HG02840 (cell line): ENCODE measurements around the gene KLHL40.

Source experiments
- ATAC-seq: cut with Tn5 transposase; IDR thresholded peaks from one replicate; pipeline ENCODE4 v1.9.1; 2021; ENCODE audit warnings: mild to moderate bottlenecking, moderate library complexity, moderate number of reproducible peaks; ENCODE audit not compliant: unreplicated experiment, low FRiP score

The KLHL40 gene

DNA sequence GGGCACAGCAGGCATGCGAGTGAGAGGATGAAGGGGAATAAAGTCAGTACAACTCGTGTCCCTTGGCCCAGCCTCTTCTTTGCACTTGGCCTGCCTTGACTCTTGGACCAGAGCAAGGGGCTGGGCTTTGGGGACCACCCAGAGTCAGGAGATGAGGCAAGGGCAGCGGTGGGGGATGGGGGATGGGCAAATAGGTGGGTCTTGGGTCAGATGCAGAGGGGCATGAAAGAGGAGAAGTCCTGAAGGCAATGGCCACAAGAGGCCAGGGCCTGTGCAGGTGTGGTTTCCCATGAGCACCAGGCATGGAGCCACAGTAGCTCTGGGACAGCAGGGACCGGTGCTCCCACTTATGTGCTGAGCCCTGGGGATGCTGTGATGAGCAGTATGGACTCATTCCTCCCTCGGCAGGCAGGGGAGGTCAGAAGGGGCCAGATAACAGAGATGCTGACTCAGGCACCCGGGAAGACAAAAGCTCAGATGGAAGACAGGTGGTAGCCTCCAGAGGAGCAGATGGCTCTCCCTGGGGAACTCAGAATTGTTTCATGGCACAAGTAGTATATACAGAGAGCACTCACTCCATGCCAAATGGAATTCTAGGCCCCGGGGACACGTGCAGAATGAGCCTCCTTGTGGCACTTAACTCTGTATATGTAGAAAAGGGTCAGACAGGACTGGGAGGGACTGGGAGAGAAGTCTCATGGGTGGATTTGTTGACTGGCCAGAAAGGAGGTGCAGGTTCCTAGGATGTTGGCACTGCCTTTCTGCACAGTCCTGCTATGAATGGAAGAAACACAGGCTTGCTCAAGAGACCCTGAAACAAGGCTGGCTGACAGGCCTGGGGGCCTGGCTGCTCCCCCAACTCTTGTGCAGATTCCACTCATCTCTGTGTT lies 17.6 kb upstream of the KLHL40 start:
- ATAC-seq = no peak

DNA sequence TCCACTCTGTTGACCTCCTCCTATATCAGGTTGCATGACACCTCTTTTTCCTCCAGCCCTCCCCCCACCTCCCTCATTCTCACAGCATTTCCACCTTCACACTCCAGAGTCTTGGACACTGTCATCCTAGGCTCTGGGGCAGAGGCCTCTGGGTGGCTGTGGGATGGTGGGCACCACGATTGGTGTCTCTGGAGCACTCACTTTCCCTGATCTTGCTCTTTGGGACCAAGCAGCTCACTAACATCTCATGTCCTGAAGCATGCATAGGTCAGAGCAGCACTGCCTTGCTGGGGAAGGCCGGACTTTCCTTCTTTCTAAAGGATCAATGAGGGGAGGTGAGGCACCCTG lies 16.9 kb upstream of the KLHL40 start:
- no peak for ATAC-seq

DNA sequence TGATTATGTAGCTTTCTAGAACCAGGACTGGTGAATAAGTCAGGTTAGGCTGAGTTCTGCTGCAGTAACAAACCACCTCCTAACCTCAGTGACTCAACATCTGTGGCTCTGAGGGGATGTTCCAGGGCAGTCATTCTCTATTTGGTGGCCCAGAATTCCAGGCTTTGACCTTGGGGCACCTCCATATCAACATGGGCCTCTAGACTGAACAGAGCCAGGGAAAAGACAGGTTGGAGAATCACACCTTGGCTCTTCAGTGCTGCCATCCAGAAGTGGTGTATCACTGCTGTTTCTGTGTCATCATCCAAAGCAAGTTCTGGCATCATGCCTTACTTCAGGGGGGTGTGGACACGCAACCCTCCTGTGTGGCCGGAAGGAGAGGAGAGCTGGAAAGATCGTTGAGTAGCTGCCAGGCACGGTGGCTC lies 16.5 kb upstream of the KLHL40 start:
- ATAC-seq = no peak

DNA sequence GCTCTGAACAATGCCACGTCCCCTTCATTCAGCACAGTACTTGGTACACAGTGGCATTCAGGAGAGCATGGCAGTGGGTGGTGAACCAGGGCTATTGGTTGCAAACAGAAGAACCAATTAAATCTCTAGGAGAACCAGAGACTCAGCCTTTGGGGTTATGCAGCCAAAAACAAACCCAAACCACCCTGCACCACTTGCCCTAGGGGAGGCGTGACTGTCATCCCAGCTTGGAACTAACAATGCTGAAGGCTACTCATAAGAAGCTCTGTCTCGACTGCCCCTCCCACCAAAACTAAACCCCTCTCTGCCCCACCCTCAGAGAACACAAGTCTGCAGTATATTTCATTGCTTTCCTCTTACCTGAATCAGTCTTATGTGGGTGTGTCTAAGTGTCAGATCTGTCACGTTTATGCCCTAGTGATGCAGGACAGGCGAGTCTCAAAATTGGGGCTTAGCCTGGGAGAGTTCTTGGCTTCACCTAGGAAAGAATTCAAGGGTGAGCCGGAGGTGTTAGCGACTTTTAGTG lies 15.2 kb upstream of the KLHL40 start:
- no peak for ATAC-seq

DNA sequence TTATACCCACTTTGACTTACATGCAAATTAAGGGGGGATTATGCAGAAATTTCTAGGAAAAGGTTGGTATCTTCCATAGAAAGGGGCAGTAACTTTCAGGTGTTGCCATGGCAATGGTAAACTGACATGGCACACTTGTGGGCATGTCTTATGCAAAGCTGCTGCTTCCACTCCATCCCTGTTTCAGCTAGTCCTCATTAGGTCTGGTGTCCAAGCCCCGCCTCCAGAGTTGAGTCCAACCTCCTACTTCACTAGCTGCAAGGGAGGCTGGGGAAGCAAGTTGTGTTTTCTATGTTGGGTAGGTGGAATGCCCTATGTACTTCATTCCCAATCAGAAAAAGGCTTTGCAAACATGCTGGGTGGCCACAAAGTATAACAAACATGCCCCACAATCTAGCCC lies 14.7 kb upstream of the KLHL40 start:
- no peak for ATAC-seq

DNA sequence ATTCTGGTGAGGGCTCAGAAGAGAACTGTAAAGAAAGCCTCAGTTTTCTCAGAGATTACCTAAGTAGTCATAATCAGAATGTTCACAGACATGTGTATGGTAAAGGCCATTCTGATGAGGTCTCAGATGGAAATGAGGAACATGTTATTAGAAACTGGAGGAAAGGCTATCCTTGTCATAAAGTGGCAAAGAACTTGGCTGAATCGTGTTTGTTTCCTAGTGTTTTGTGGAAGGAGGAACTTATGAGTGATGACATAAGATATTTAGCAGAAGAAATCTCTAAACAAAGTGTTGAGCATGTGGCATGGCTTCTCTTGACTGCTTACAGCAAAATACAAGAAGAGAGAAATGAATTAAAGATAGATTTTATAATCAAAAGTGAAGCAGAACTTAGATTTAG lies 12.8 kb upstream of the KLHL40 start:
- no peak for ATAC-seq

DNA sequence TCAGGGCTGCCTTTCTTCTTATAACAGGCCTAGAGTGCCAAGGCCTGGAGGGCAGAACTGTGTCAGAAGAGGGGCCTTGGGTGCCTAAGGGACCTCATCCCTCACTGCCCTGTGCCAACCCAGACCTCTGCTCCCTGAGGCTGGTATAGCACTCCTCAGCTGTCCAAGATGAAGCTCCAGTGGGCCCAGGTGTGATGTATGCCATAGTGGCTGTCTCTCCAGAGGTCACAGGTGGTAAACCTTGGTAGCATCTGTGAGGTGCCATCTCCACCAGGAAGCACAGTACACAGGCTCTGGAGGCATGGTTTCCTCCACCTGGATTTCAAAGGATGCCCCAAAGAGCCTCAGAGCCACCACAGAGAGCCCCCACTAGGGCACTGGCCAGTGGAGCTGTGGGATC lies 12.3 kb upstream of the KLHL40 start:
- no peak for ATAC-seq

DNA sequence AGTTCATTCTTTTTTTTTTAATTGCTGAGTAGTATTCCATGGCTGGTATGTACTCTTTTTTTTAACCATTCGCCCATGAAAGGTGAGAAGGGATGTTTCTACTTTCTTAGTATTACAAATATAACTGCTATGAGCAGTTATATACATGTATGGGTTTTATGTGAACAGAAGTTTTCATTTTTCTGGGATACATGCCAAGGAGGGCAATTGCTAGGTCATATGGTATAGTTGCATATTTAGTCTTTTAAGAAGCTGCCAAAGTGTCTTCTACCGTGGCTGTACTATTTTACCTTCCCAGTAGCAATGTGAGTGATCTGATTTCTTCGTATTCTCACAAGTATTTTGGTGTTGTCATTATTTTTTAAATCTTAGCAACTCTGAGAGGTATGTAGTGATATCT lies 11.2 kb upstream of the KLHL40 start:
- ATAC-seq = no peak

DNA sequence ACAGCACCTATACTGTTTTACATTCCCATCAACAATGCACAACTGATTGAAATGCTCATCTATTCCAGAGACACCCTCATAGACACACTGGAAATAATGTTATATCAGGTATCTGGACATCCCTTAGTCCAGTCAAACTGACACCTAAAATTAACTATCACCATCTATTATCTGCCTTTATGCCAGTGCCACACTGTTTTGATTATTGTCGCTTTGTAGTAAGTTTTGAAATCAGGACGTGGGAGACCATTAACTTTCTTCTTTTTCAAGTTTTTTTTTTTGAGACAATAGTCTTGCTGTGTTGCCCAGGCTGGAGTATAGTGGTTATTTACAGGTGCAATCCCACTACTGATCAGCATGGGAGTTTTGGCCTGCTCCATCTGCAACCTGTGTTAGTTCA lies 9.4 kb upstream of the KLHL40 start:
- ATAC-seq = no peak

DNA sequence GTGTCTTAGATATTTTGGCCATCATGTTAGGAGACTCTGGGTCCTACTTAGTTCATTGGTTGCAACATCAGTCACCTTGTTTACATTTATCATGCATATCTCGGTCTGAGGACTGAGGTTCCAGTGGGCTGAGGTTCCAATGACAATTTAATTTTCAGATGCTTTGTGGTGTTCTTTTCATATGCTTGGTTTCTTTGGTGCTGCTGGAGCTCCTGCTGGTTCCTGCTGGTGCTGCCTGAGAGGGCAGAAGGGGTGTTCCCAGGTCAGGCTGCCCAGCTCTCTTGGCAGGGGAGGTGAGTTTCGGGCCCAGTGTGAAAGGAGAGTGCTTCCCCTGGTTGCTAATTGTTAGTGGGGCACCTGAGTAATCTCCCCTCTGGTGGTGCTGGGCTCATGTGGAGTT lies 6.9 kb upstream of the KLHL40 start:
- no peak for ATAC-seq

DNA sequence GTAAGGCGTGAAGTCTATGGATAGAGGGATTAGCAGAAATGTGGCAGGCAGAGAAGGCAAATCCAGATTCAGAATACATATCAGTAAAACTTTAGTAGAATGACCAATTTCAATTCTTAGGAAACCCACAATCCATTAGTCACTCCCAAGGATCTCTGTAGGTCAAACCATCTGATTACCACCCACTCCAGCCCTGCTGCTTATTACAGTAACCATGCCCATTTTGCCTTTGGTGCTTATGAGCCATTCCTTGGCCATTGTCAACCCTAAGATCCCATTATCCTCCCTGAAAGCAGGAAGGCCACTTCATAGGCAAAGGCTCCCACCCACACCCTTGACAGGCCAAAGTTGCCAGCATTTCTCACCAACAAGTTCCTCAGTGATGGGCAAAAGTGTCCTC lies 5.1 kb upstream of the KLHL40 start:
- no peak for ATAC-seq

DNA sequence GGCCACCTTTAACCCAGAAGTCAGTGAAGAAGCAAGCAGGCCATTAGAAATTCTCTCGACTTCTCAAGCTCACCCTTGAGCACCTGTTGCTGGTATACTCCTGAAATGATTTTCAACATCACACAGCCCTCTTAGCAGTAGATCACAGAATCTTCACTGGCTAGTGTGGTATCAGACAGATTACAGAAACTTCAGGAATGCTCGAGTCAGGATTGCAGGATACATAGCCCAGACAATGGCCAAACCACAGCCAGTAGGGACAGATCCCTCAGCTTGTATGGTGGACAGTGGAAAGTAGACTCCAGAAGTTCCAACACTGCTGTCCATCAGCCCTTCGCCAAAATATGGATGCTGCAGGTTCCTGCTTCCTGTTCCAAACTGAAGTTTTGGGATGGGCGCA lies 4.5 kb upstream of the KLHL40 start:
- no peak for ATAC-seq

DNA sequence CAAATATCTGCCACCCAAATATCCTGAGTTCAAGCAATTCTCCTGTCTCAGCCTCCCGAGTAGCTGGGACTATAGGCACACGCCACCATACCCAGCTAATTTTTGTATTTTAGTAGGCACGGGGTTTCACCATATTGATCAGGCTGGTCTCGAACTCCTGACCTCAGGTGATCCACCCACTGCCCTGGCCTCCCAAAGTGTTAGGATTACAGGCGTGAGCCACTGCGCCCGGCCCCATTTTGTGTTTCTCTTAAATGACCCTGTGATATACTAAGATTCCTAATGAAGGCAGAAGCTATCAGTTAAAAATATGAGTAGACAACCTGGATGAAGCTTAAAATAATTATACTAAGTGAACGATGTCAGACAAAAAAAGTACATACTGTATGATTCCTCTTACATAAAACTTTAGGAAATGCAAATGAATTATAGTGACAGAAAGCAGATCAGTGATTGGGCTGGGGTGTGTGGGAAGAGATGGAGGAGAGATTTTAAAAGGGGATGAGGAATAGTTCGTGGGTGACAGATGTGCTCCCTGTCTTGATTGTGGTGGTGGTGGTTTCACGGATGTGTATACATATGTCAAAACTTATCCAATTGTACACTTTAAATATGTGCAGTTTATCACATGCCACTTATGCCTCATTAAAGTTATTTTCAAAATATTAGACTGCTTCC lies 3.8 kb upstream of the KLHL40 start:
- no peak for ATAC-seq

DNA sequence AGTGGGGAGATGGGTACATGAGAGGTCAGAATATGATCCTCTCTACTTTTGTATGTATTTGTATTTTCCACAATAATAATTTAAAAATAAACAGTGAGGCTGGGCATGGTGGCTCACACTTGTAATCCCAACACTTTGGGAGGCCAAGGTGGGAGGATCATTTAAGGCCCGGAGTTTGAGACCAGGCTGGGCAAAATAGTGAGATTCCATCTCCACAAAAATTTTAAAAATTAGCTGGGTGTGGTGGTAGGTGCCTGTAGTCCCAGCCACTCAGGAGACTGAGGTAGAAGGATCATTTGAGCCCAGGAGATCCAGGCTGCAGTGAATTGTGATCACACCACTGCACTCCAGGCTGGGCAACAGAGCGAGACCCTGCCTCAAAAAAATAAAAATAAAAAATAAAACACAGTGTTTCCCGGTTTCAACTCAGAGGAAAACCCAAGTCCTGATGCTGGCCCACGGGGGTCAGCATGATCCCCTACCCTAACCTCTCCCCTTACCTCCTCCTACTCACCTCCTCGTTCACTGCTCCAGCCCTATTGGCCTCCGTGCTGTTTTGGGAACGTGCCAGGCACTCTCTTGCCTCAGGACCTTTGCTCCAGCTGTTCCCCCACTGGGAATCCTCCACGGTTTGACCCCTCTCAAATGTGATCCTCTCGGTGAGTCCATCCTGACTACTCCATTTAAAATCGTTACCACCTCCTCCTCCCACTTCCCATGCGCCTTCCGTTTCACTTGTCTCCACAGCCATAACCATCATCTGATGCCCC lies 2.9 kb upstream of the KLHL40 start:
- ATAC-seq = no peak

DNA sequence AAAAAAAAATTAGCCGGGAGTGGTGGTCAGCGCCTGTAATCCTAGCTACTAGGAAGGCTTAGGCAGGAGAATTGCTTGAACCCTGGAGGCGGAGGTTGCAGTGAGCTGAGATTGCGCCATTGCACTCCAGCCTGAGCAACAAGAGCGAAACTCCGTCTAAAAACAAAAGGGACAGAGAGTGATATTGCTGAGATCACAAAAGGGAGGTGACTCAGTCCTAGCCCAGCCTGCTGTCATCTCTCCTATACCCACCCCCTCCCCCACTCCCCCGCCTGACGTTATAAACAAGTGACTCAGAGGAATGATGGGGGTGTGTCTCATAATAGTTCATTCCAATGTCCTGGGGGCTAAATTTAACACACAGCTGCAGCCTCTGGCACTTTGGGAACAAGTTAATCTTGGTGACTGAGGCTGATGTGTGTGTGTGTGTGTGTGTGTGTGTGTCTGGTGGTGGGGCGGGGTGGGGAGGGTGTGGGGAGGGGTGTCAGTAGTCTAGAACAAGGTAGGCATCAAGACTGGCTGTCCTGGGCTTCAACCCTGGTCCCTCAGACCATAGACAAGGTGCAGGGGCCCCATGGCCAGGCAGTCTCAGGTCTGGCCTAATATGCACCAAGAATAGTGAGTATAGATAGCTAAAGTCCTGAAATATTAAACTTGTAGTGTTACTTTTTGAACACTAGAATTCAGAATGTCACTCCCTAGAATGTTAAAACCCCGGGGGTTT lies 1.3 kb upstream of the KLHL40 start:
- no peak for ATAC-seq

DNA sequence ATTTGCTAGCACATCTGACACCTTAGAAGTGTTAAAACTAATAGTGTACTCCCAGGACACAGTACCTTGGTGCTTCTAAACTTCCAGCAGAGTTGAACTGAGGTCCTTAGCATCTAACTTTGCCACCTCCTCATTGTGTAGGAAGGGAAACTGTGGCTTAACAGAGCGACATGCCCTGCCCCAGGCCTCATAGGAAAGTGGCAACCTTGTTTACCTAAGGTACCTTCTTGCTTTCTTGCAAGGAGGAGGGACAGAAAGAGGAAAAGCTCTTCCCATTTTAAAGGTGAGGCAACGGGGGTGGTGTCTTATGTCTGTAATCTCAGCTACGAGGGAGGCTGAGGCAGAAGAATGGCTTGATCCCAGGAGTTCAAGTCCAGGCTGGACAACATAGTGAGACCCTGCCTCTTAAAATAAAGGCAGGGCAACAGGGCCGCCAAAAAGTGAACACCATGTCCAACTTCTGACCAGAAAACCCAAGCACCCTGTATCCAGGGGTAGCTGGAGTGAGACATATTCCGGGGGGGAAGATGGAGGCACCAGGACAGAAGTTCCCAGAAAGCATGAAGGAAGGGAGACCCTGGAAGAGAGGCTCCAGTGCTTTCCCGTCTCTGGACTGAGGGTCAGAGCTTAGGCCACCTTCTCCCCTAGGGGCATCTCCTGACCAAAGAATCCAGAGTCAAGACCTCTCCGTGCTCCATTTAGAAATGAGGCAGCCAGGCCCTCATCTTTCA lies 540 bp upstream of the KLHL40 start:
- no peak for ATAC-seq

DNA sequence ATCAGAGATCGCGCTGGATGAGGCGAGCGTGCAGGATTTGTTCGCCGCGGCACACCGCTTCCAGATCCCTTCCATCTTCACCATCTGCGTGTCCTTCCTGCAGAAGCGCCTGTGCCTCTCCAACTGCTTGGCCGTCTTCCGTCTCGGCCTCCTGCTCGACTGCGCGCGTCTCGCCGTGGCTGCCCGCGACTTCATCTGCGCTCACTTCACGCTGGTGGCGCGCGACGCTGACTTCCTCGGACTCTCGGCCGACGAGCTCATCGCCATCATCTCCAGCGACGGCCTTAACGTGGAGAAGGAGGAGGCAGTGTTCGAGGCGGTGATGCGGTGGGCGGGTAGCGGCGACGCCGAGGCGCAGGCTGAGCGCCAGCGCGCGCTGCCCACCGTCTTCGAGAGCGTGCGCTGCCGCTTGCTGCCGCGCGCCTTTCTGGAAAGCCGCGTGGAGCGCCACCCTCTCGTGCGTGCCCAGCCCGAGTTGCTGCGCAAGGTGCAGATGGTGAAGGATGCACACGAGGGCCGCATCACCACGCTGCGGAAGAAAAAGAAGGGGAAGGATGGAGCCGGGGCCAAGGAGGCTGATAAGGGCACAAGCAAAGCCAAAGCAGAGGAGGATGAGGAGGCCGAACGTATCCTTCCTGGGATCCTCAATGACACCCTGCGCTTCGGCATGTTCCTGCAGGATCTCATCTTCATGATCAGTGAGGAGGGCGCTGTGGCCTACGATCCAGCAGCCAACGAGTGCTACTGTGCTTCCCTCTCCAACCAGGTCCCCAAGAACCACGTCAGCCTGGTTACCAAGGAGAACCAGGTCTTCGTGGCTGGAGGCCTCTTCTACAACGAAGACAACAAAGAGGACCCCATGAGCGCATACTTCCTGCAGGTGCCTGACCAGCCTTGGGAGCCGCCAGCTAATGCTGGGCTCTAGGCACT lies 819 bp downstream of the KLHL40 start:
- ATAC-seq = no peak

DNA sequence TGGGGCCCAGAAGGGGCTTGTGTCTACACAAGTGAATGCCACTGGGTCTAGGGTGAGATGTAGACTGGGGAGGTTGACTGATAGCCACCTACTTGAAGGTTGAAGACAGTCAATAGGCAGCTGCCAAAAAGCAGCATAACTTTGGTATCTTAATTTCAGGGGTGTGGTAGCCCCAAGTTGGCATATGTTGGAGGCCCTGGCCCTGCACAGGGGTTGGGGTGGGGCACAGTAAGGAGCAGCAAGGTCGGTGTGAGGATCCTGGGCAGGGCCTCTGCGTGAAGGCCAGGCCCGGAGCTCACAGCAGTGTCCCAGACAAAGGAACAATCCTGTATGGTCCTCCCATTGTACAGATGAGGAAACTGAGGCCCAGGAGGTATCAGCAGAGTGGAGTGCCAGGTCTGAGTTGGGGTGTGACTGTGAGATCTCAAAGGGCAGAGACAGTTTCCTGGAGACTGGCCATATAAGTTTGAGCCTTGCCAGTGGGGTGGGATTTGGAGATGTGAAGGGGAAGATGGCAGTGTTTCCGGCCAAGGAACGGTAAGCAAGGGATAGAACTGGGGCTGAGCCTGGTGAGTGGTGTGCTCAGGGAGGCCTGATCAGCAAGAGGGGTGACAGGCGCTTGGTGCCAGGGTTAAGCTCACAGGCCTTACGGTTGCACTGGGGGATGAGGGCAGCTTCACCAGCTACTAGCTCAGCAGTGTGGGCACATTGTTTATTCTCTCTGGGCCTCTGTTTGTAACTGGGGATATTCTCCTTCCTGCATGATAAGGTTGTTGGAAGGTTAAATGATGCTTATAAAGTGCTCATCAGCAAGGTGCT lies 1.7 kb downstream of the KLHL40 start:
- no peak for ATAC-seq
